ENCODE data around the gene SMTNL2.

The SMTNL2 gene

DNA sequence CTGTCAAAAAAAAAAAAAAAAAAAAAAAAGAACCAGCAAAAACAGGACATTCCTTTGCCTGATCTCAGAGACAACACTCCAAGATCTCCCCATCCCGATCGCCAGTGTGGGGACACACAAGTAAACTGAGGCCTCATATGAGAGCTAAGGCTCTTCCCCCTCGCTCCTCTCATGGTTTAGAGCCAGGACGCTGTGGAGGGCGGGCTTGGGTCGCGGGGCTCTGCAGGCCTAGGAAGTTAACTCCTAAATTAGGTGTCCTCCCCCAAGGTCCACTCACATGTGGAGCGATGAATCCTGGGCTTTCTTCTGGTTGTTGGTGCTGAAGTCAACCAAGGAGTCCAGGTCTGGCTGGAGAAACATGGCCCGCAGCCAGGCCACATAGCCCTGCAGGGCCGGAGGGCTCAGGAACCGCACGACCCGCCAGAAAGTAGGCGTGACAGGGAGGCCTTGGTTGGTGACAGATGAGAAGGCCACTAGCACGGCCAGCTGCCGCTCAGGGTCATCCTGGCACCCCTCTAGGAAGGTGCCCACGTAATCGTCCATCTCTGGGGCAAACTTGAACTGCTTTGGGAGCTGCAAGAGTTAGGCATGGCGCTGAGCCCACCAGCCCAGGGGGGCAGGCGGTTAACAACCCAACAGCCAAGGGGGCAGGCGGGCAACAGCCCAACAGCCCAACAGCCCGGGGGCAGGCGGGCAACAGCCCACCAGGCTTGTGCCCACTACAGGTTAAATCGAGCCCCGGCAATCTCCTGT lies 34.4 kb upstream of the SMTNL2 start:
- in situ Hi-C loops (cut with HindIII; ENCODE audit: low pct_unique_long_range_greater_than_20kb, low sequenced_read_pairs): no loop called here
- no peak for DNase-seq (ENCODE audit: low read depth in 1 of 2, low spot score in 1 of 2)
- TF ChIP-seq JUND (IDR thresholded peaks at IDR 0.05; ENCODE audit: low read depth): no peak

DNA sequence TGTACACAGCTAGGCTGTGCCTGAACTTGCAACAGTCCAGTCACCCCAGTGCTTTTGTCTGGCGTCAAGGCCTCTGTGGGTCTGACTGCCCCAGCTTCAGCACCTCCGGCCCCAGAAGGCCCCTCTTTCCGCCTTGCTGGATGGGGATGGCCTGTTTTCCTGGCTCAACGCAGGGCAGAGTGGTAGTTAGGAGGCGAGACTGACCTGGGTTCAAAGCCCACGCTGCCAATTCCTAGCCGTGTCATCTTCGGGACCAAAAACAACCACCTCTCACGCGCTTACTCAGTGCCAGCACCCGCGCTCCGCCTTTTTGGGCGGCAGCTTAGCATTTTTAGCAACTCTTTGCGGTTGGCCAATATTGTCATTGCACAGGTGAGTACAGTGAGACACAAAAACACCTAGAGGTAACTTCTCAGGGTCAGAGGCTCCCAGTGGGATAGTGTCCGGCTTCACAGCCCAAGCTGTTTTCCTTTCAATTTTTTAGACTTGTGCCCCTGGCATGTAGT lies 33.7 kb upstream of the SMTNL2 start:
- in situ Hi-C loops (cut with HindIII; ENCODE audit: low pct_unique_long_range_greater_than_20kb, low sequenced_read_pairs): no loop called here
- no peak for DNase-seq (ENCODE audit: low read depth in 1 of 2, low spot score in 1 of 2)
- no peak for TF ChIP-seq JUND (IDR thresholded peaks at IDR 0.05; ENCODE audit: low read depth)

DNA sequence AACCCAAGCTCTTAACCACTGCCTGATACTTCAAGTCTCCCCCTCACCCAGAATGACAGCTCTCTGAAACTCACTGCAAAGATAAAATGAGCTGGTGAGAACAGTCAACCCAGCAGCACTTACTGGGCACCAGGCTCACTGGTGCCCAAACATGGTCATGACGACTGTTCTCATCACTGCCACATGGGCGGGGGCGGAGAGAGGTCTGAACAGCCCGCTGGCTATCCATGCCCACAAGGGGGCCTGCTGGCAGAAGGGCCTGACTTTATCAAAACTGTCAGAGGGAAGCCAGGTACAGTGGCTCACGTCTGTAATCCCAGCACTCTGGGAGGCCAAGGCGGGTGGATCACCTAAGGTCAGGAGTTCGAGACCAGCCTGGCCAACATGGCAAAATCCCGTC lies 33.2 kb upstream of the SMTNL2 start:
- TF ChIP-seq JUND (IDR thresholded peaks at IDR 0.05; ENCODE audit: low read depth): no peak
- no peak for DNase-seq (ENCODE audit: low read depth in 1 of 2, low spot score in 1 of 2)
- in situ Hi-C loops (cut with HindIII; ENCODE audit: low pct_unique_long_range_greater_than_20kb, low sequenced_read_pairs): no loop called here

DNA sequence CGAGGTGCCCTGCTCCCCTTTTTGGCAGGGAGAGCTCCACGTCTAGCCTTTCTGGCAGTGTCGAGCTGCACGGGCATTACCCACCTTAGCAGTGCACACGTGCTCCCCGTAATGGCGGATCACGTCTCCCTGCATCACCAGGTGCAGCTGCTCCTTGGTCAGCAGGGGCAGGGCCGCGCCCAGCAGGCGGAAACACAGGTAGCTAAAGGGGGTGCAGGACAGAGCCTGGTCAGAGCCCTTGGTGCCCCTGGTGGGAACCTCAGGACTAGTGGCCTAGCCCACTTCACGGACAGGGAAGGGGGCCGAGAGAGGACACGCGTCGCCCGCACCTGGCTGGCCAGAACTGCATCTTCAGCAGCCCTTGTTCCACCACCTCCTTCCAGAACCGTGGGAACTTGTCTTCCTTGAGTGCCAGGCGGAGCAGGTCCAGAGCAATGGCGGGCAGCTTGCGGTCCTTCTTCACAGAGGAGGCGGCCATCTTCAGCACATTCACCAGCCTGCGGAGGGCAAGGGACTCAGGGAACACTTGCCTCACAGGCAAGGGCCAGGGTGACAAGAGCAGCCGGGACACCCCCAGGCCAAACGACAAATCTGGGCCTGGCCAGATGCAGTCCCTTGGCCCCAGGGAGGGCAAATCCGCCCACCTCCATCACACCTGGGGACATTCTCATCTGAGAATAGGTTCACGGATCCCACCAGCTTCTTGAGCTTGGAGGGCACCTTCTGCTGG lies 32.4 kb upstream of the SMTNL2 start:
- DNase-seq (ENCODE audit: low read depth in 1 of 2, low spot score in 1 of 2): no peak
- in situ Hi-C loops (cut with HindIII; ENCODE audit: low pct_unique_long_range_greater_than_20kb, low sequenced_read_pairs): no loop called here
- TF ChIP-seq JUND (IDR thresholded peaks at IDR 0.05; ENCODE audit: low read depth): no peak

DNA sequence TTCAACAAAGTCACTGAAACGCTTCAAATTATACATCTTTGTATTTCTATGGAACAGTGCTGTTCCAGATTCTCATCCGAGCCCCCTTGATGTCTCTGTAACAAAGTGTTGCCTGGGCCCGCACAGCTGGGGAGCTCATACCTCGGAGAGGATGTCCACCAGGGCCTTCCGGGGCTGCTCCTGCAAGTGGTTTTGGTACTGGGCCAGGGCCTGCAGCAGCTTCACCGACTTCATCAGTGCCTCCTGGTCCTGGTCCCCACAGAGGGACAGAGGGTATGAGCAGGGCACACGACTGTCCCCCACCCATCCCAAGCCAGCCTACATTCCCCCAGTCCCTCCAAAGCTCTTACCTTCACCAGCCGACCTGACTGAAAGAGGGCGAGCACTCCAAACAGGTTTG lies 30.7 kb upstream of the SMTNL2 start:
- in situ Hi-C loops (cut with HindIII; ENCODE audit: low pct_unique_long_range_greater_than_20kb, low sequenced_read_pairs): no loop called here

DNA sequence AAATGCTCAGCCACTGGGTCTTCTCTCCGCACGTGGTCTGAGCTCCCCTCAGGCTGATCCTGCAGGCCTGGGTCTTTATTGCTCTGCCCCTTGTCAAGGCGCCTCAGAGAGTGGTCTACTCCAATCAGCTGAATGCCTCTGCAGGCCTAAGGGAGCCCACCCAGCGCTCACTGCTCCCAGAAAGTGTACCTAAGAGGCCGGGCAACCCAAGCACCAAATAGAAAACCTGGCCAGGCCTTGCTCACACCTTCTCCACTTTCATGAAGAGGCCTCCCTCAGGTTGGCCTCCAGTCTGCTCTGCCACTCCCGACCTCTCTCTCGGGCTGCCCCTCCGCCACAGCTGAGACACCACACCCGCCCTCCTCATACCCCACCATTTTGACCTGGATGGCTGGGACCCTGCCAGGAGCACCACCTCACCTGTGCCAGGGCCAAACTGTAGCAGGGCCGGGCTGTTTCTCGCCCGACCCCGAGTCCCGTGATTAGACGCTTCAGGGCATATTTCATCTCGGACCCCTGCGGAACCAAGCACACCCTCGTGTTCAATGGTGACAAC lies 29.8 kb upstream of the SMTNL2 start:
- no peak for TF ChIP-seq JUND (IDR thresholded peaks at IDR 0.05; ENCODE audit: low read depth)
- no peak for DNase-seq (ENCODE audit: low read depth in 1 of 2, low spot score in 1 of 2)
- in situ Hi-C loops (cut with HindIII; ENCODE audit: low pct_unique_long_range_greater_than_20kb, low sequenced_read_pairs): no loop called here

More for the DNA sequence above, 30.7 kb upstream of the SMTNL2 start:
- no peak for TF ChIP-seq JUND (IDR thresholded peaks at IDR 0.05; ENCODE audit: low read depth)
- DNase-seq (ENCODE audit: low read depth in 1 of 2, low spot score in 1 of 2): no peak

DNA sequence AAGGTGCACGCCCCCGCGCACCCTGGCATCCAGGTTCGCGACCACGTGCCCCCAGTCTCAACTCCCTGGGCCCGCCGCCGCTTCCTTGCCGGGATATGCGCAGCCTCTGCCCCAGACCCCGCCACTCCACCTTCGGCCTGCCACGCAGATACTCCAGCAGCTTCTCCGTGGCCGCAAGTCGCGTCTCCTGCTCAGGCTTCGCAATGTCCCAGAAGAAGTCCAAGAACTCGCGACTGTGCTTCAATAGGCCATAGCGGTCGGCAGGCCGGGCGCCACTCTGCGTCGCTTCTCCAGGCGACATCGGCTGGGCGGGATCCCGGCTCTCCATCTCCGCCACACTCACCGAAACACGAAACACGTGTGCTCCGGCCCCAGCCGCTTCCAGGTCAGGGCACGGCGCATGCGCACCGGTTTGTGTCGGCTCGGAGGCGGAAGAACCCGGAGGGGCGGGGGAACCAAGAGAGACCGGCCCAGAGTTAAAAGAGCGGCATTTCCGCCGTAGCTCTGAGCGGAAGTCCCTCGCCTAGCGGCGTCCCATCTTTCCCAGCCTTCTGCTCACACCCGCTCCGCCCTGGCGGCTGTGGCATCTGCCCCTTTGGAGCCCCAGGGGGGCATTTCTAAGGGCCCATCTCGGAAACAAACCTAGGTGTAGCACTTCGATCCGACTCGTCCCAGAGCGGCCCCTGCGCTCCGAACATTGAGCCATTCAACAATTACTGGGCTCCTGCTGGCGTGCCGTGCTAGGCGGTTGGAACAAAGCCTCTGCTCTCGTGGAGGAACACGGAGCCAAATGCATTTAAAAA lies 29.1 kb upstream of the SMTNL2 start, which contains the start of gene MYBBP1A:
TSS of gene MYBBP1A (minus strand) at position 388 of the 803 bp plus-strand sequence. CDS start at position 328, 60 bp downstream.
- in situ Hi-C loops (cut with HindIII; ENCODE audit: low pct_unique_long_range_greater_than_20kb, low sequenced_read_pairs): no loop called here
- no peak for TF ChIP-seq JUND (IDR thresholded peaks at IDR 0.05; ENCODE audit: low read depth)
- DNase-seq (ENCODE audit: low read depth in 1 of 2, low spot score in 1 of 2): peak; percentile 94 to 96

DNA sequence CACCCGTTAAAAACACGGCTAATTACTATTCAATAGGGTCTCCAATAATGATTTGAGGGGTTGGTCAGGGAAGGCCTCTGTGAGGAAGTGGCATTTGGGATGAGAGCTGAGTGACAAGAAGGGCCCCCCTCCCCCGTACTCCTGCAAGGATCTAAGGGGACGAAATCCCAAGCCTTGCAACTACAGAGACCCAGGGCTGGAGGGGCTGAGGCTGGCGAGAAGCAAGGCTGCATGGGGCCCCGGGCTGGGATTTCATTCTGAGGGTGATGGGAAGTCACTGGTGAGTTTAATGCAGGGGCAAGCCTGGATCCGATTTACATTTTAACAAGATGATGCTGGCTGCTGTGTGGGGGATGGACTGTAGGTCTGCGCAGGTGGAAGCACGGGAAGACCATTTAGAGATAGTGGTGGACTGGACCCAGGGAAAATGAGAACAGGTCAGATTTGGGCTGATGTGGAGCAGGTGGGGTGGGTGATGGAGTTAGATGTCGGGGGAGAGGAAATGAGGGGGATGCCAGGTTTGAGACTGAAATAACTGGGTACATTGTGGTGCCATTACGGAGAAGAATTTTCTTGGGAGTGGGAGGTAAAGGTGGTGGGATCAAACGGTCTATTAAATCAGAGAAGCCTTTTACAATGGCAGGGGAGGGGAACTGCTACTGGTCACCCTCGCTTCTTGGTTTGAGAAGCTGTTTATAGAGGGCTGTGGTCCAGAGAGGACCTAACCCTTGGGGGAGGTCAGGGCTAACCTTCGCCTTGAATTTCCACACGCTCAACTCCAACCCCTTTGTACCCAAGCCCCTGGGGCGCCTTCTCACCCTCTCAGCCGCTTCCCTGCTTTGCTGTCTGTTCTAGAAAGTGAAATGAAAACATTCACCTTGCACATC lies 28.2 kb upstream of the SMTNL2 start:
- DNase-seq (ENCODE audit: low read depth in 1 of 2, low spot score in 1 of 2): no peak
- in situ Hi-C loops (cut with HindIII; ENCODE audit: low pct_unique_long_range_greater_than_20kb, low sequenced_read_pairs): no loop called here
- no peak for TF ChIP-seq JUND (IDR thresholded peaks at IDR 0.05; ENCODE audit: low read depth)

DNA sequence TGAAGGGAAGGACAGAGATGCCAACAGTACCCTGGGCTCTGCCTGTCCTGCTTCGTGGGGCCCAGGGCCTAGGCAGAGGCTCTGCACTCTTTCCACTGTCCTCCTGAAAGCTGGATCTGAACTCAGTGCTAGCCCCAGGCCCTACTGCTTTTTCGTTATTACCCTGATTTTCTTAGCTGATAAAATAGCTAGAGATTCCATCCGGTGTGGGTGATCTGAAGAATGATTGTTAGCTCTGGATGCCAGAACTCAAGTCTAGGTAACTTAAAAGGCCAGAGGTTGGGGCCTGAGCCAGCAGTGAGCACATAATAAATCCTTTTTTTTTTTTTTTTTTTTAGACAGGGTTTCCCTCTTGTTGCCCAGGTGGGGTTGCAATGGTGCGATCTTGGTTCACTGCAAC lies 27.3 kb upstream of the SMTNL2 start:
- TF ChIP-seq JUND (IDR thresholded peaks at IDR 0.05; ENCODE audit: low read depth): no peak
- no peak for DNase-seq (ENCODE audit: low read depth in 1 of 2, low spot score in 1 of 2)
- in situ Hi-C loops (cut with HindIII; ENCODE audit: low pct_unique_long_range_greater_than_20kb, low sequenced_read_pairs): no loop called here

DNA sequence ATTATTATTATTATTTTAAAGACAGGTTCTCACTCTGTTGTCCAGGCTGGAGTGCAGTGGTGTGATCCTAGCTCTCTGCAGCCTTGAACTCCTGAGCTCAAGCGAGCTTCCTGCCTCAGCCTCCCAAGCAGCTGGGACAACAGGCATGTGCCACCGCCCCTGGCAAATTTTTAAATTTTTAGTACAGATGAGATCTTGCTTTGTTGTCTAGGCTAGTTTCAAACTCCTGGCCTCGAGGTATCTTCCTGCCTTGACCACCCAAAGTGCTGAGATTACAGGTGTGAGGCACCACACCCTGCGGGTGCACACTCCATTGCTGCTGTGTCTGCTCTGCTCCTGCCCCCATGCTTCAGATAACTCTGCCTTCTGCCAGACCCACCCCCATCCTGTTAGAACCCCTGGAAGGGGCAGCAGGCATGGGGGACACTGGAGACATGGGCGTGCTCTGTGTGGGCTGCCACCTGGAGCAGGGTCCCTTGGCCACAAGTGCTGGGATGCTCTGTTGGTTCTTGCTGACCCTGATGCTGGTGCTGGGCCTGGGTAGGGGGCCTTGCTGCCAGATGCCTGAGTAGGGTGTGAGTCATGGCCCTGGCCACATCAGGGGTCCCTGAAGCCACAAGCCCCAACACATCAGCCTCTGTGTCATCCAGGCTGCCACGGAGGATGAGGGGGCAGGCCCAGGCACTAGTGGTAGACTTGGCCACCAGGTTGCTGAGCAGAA lies 26.5 kb upstream of the SMTNL2 start:
- no peak for DNase-seq (ENCODE audit: low read depth in 1 of 2, low spot score in 1 of 2)
- no peak for TF ChIP-seq JUND (IDR thresholded peaks at IDR 0.05; ENCODE audit: low read depth)
- in situ Hi-C loops (cut with HindIII; ENCODE audit: low pct_unique_long_range_greater_than_20kb, low sequenced_read_pairs): no loop called here
